GM12801 (cell line): ENCODE results near the gene LBP.

Experiments
- TF ChIP-seq, protein P1 (sequence below): IDR thresholded peaks from one replicate; pipeline ENCODE4 v1.5.1; 2011; ENCODE audit warnings: control low read depth; ENCODE audit not compliant: insufficient read length; ENCODE audit errors: extremely low read depth

LBP gene

DNA sequence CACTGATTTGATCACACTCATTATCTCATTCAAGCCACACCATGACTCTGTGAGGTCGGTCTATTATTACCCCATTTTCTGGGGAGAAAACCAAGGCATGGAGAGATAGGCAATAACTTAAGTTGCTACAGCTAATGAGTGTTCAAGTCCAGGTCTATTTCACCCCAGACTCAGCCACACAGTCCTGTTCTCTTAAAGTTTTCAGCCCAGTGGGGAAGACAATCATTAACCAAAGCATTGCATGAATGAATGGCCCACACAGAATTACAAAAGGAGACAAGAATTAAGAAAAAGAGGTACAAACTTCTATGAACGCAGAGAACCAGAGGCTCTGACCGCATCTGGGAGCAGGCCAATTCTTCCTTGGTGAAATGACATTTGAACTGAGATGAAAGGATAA lies 35.2 kb upstream of the LBP start:
- TF ChIP-seq, protein P1, sequence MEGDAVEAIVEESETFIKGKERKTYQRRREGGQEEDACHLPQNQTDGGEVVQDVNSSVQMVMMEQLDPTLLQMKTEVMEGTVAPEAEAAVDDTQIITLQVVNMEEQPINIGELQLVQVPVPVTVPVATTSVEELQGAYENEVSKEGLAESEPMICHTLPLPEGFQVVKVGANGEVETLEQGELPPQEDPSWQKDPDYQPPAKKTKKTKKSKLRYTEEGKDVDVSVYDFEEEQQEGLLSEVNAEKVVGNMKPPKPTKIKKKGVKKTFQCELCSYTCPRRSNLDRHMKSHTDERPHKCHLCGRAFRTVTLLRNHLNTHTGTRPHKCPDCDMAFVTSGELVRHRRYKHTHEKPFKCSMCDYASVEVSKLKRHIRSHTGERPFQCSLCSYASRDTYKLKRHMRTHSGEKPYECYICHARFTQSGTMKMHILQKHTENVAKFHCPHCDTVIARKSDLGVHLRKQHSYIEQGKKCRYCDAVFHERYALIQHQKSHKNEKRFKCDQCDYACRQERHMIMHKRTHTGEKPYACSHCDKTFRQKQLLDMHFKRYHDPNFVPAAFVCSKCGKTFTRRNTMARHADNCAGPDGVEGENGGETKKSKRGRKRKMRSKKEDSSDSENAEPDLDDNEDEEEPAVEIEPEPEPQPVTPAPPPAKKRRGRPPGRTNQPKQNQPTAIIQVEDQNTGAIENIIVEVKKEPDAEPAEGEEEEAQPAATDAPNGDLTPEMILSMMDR: no peak

DNA sequence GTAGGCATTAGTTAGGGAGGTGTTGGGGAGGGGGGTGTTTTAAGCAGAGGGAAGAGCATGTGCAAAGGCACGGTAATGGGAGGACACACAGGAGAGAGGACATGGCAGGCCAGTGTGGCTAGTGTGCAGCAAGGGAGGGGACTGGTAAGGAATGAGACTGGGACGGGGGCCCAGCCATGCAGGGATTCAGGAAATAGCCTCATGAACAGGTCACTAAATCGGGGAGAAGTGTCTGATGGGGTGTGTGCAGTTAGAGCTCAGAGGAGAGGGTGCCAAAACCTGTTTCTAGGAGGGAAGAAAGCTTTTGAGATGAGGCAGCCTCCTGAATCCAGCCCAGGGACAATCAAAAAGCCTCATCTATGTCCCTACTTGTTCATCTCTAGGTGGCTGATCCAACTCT lies 34.8 kb upstream of the LBP start:
- TF ChIP-seq, protein P1: no peak

DNA sequence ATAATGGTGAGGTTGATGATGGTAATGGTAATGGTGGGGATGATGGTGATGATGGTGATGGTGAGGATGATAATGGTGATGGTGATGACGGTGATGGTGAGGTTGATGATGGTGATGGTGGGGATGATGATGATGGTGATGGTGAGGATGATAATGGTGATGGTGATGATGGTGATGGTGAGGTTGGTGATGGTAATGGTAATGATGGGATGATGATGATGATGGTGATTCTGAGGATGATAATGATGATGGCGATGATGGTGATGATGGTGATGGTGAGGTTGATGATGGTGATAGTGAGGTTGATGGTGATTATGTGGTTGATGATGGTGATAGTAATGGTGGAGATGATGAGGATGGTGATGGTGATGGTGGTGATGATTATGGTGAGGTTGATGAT lies 32.6 kb upstream of the LBP start:
- TF ChIP-seq, protein P1: no peak

DNA sequence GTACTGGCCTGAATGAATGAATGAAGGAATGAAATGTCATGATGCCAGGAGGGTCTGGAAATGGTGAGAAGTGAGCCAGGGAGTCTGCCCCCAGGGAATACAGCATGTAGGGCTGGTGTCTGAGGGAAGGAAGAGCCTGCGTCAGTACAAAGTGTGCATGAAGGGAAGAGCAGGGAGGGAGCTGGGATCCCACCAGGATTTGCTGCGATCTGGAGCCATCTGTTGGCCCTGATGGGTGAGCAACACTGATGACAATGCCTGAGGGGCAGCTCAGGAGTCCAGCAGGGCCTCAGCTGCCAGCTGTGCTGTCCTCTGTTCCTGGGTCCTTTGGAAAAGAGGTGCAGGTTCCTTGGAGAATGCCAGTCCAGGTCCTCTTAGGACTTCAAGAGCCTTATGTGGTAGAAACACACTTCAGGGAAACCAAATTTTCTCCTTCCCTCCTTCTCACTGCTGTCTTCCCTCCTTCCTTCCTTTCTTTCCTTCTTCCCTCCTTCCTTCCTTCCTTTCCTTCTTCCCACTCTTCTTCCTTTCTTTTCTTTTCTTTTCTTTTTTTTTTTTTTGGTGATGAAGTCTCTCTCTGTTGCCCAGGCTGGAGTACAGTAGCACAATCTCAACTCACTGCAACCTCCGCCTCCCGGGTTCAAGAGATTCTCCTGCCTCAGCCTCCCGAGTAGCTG lies 30.9 kb upstream of the LBP start:
- TF ChIP-seq, protein P1: no peak

DNA sequence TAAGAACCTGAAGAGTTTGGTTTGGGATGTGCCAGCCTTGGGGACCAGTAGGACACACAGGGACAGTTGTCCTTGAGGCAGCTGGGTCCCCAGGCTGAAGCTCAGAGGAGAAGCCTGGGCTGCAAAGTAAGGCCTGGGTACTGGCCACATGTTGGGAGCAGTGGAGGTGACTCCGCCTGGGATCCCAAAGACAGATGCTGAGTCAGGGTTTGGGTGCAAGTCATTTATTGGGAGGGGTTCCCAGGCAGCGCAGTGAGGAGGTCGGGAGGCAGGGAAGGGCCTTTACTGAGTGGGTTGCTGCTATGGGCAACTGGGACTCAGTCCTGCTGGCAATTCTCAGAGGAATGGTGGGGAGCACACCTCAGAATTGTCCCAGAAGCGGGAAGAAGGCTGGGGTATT lies 29.9 kb upstream of the LBP start:
- TF ChIP-seq, protein P1: no peak

DNA sequence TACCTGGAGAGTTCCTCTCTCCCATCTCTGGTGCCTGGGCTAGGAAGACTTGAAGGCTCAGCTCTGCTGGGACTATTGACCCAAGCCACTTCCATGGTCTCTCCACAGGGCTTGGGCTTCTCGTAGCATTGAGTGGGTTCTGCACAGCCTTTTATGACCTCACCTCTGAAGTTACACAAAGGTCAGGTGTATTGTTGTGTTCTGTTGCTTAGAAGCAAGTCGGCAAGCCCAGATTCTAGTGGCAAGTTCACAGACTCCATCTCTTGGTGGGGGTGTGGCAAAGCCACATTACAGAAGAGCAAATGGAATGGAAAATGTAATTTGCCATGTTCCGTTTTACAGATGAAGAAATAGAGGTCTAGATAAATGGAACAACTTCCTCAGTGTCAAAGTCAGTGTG lies 28.9 kb upstream of the LBP start:
- TF ChIP-seq, protein P1: no peak

DNA sequence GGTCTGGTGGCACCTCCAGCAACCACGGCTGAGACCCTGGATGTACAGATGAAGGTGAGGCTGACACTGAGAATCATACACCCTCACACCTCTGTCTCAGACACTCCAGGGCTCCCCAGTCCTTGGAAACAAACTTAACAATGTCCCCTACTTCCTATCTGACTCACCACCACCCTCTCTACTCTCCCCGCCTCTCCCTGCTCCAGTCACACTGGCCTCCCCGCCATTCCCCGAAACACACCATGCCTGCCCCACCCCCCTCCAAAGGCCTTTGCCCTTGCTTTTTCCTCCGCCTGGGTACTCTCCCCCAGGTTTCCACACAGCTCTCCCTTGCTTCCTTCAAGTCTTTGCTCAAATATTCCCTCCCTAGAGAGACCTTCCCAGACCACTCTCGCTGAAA lies 26.1 kb upstream of the LBP start:
- TF ChIP-seq, protein P1: no peak
